Measurements from ENCODE around the gene PTX4.
"Not testable (repeated sequence)": the region's sequence is repeated elsewhere in the genome, so short reads cannot be mapped to it uniquely, and the experiment has no call there.

PTX4 gene

GRCh38 chr16:1469693-1470201 lies 19.0 kb downstream of the PTX4 start:
- TF ChIP-seq EZH2phosphoT487 (IDR thresholded peaks at IDR 0.05; ENCODE audit: low read length) (no peak), CTCF (IDR thresholded peaks at IDR 0.05; ENCODE audit: low read length) (no peak), EZH2 (optimal IDR thresholded peaks at IDR 0.05; ENCODE audit: low read depth, low read length) (no peak)
- Histone ChIP-seq H3K9me3 (replicated peaks; ENCODE audit: insufficient read depth, low read length) (no peaks in the 10 kb centered on the region), H3K36me3 (replicated peaks; ENCODE audit: insufficient read depth, low read length) (no peaks in the 10 kb centered on the region), H3K79me2 (ENCODE audit: low read length) (peaks cover 70% of the 10 kb centered on the region), H3K4me1 (ENCODE audit: low read length) (no peaks in the 10 kb centered on the region), H2AFZ (ENCODE audit: low read length) (no peak overlapping the region), H3K9me2 (replicated peaks; ENCODE audit: insufficient read depth, low read length) (no peaks in the 10 kb centered on the region), H4K20me1 (ENCODE audit: insufficient read depth, low read length) (no peaks in the 10 kb centered on the region), H3K9ac (ENCODE audit: low read length) (no peak overlapping the region), H3K27me3 (replicated peaks; ENCODE audit: insufficient read depth, low read length) (no peaks in the 10 kb centered on the region), H3F3A (ENCODE audit: insufficient read depth, low read length) (no peaks in the 10 kb centered on the region), H3K4me3 (ENCODE audit: low read length) (no peak overlapping the region), H3K4me2 (ENCODE audit: low read depth, low read length) (no peak overlapping the region), H3K27ac (ENCODE audit: low read length) (no peak overlapping the region)
- no peak for DNase-seq

- not testable (repeated sequence) for H3K4me3 ChIP-seq (ENCODE audit: low read length); DNase-seq; H3K9me2 ChIP-seq (replicated peaks; ENCODE audit: insufficient read depth, low read length); H2AFZ ChIP-seq (ENCODE audit: low read length); H4K20me1 ChIP-seq (ENCODE audit: insufficient read depth, low read length); H3K27ac ChIP-seq (ENCODE audit: low read length); H3K4me2 ChIP-seq (ENCODE audit: low read depth, low read length); H3K9me3 ChIP-seq (replicated peaks; ENCODE audit: insufficient read depth, low read length); H3K36me3 ChIP-seq (replicated peaks; ENCODE audit: insufficient read depth, low read length); H3F3A ChIP-seq (ENCODE audit: insufficient read depth, low read length); H3K4me1 ChIP-seq (ENCODE audit: low read length); H3K27me3 ChIP-seq (replicated peaks; ENCODE audit: insufficient read depth, low read length); H3K9ac ChIP-seq (ENCODE audit: low read length)
- peaks cover 66% of the 10 kb centered on the region for H3K79me2 ChIP-seq (ENCODE audit: low read length)
Observed at GRCh38 chr16:1469141-1469540, 19.6 kb downstream of the PTX4 start.

GRCh38 chr16:1468426-1468810 lies 20.3 kb downstream of the PTX4 start:
- no peak for DNase-seq
- no peaks in the 10 kb centered on the region for H4K20me1 ChIP-seq (ENCODE audit: insufficient read depth, low read length)
- H3K79me2 ChIP-seq (ENCODE audit: low read length) = peaks cover 59% of the 10 kb centered on the region

More at GRCh38 chr16:1468426-1468810, 20.3 kb downstream of the PTX4 start:
- no peaks in the 10 kb centered on the region for H3K4me1 ChIP-seq (ENCODE audit: low read length)
- no peaks in the 10 kb centered on the region for H3K9me3 ChIP-seq (replicated peaks; ENCODE audit: insufficient read depth, low read length)
- H2AFZ ChIP-seq (ENCODE audit: low read length) = no peak overlapping the region
- no peak overlapping the region for H3K4me2 ChIP-seq (ENCODE audit: low read depth, low read length)
- H3K9me2 ChIP-seq (replicated peaks; ENCODE audit: insufficient read depth, low read length) = no peaks in the 10 kb centered on the region
- H3K9ac ChIP-seq (ENCODE audit: low read length) = no peak overlapping the region
- no peak overlapping the region for H3K4me3 ChIP-seq (ENCODE audit: low read length)
- TF ChIP-seq EZH2 (optimal IDR thresholded peaks at IDR 0.05; ENCODE audit: low read depth, low read length) (no peak), CTCF (IDR thresholded peaks at IDR 0.05; ENCODE audit: low read length) (no peak), EZH2phosphoT487 (IDR thresholded peaks at IDR 0.05; ENCODE audit: low read length) (no peak)
- H3F3A ChIP-seq (ENCODE audit: insufficient read depth, low read length) = no peaks in the 10 kb centered on the region
- no peaks in the 10 kb centered on the region for H3K36me3 ChIP-seq (replicated peaks; ENCODE audit: insufficient read depth, low read length)
- no peak overlapping the region for H3K27ac ChIP-seq (ENCODE audit: low read length)
- no peaks in the 10 kb centered on the region for H3K27me3 ChIP-seq (replicated peaks; ENCODE audit: insufficient read depth, low read length)

Data from MM.1S (cell line).